GM23338 (cell line): ENCODE results near the gene SLCO3A1. TPM values are rescaled to one million over a fixed set of nuclear protein-coding genes. Genes with fewer than 3 reads are reported as not detected.

ENCODE experiments used
- ATAC-seq: fragments of 200-7000 bp; cut with Tn5 transposase; 3 replicates; pipeline ENCODE4 v1.9.1; 2020
- DNase-seq: peaks from one replicate; pipeline ENCODE4 v3.0.0-alpha.2; 2015; ENCODE audit warnings: low spot score
- H2AFZ ChIP-seq: fragments of 200-600 bp; sonication (generic); 2 replicates; pipeline ENCODE4 v1.8.0; 2016; ENCODE audit warnings: antibody characterized with exemption, mild to moderate bottlenecking, moderate library complexity
- H3F3A ChIP-seq: fragments of 200-600 bp; sonication (generic); replicated peaks from 2 replicates; pipeline ENCODE4 v1.8.0; 2017; ENCODE audit warnings: antibody characterized with exemption, mixed run types, low read depth
- H3K27ac ChIP-seq: fragments of 200-600 bp; sonication (generic); 2 replicates; pipeline ENCODE4 v1.6.1; 2016; ENCODE audit warnings: low read depth
- H3K27me3 ChIP-seq: fragments of 200-600 bp; sonication (generic); 2 replicates; pipeline ENCODE4 v1.8.0; 2016; ENCODE audit warnings: mild to moderate bottlenecking, mixed run types, moderate library complexity; ENCODE audit not compliant: insufficient read depth
- H3K36me3 ChIP-seq: fragments of 200-600 bp; sonication (generic); 2 replicates; pipeline ENCODE4 v1.8.0; 2016; ENCODE audit warnings: mild to moderate bottlenecking; ENCODE audit not compliant: insufficient read depth
- H3K4me1 ChIP-seq: fragments of 200-600 bp; sonication (generic); 2 replicates; pipeline ENCODE4 v1.8.0; 2016; ENCODE audit warnings: mild to moderate bottlenecking, moderate library complexity; ENCODE audit not compliant: insufficient read depth
- H3K4me2 ChIP-seq: fragments of 200-600 bp; sonication (generic); 2 replicates; pipeline ENCODE4 v1.7.1; 2017; ENCODE audit warnings: mixed run types
- H3K4me3 ChIP-seq: fragments of 200-600 bp; sonication (generic); 2 replicates; pipeline ENCODE4 v1.6.1; 2016; ENCODE audit warnings: mixed run types
- H3K79me2 ChIP-seq: fragments of 200-600 bp; sonication (generic); replicated peaks from 2 replicates; pipeline ENCODE4 v1.8.0; 2017; ENCODE audit warnings: mild to moderate bottlenecking; ENCODE audit not compliant: insufficient read depth
- H3K9me2 ChIP-seq: fragments of 200-600 bp; sonication (generic); 2 replicates; pipeline ENCODE4 v1.8.0; 2017; ENCODE audit not compliant: insufficient read depth
- H4K20me1 ChIP-seq: fragments of 200-600 bp; sonication (generic); replicated peaks from 2 replicates; pipeline ENCODE4 v1.8.0; 2017; ENCODE audit warnings: mild to moderate bottlenecking; ENCODE audit not compliant: insufficient read depth
- H3K27ac Mint-ChIP-seq: 2 replicates; pipeline ENCODE4 v1.8.0; 2020; ENCODE audit warnings: inconsistent platforms, mild to moderate bottlenecking, moderate library complexity, mixed read lengths
- H3K27me3 Mint-ChIP-seq: 3 replicates; pipeline ENCODE4 v1.8.0; 2022; ENCODE audit warnings: low read depth, mild to moderate bottlenecking, moderate library complexity, mixed read lengths, inconsistent platforms; ENCODE audit not compliant: insufficient read depth, poor library complexity
- H3K36me3 Mint-ChIP-seq: 3 replicates; pipeline ENCODE4 v1.8.0; 2021; ENCODE audit warnings: low read depth, mild to moderate bottlenecking, inconsistent platforms, moderate library complexity, mixed read lengths
- H3K4me1 Mint-ChIP-seq: 3 replicates; pipeline ENCODE4 v1.8.0; 2020; ENCODE audit warnings: mild to moderate bottlenecking, inconsistent platforms, mixed read lengths
- H3K4me3 Mint-ChIP-seq: 3 replicates; pipeline ENCODE4 v1.8.0; 2021; ENCODE audit warnings: moderate library complexity, mild to moderate bottlenecking, inconsistent platforms, mixed read lengths
- H3K9me3 Mint-ChIP-seq: 3 replicates; pipeline ENCODE4 v1.8.0; 2020; ENCODE audit warnings: moderate library complexity, mild to moderate bottlenecking, inconsistent platforms, mixed read lengths
- CREB1 ChIP-seq: fragments of 250-450 bp; sonication (Bioruptor Pico); IDR thresholded peaks from 2 replicates; pipeline ENCODE4 v1.5.0; 2020; ENCODE audit warnings: low read depth, mild to moderate bottlenecking, moderate library complexity
- CTCF ChIP-seq, 2 experiments: fragments of 200-600 bp in 1 of 2; sonication (generic) in 1 of 2; conservative IDR thresholded peaks; 2 replicates each; pipeline versions ENCODE4 v1.5.1 to v1.6.1; 2016 to 2017; ENCODE audit warnings: antibody characterized with exemption in 2 of 2, low read depth in 2 of 2, mild to moderate bottlenecking in 2 of 2, moderate library complexity in 1 of 2
- ETS1 ChIP-seq: IDR thresholded peaks from 2 replicates; pipeline ENCODE4 v1.6.1; 2016; ENCODE audit warnings: antibody characterized with exemption
- EZH2 ChIP-seq: fragments of 200-600 bp; sonication (generic); IDR thresholded peaks from one replicate; pipeline ENCODE4 v1.8.0; 2017; ENCODE audit warnings: antibody characterized with exemption, mild to moderate bottlenecking, low read depth; ENCODE audit not compliant: unreplicated experiment
- EZH2phosphoT487 ChIP-seq: fragments of 200-600 bp; sonication (generic); IDR thresholded peaks from one replicate; pipeline ENCODE4 v1.8.1; 2018; ENCODE audit warnings: antibody characterized with exemption; ENCODE audit not compliant: unreplicated experiment
- JUNB ChIP-seq: IDR thresholded peaks from one replicate; pipeline ENCODE4 v1.6.1; 2016; ENCODE audit warnings: antibody characterized with exemption; ENCODE audit not compliant: unreplicated experiment
- NANOG ChIP-seq: IDR thresholded peaks from 2 replicates; pipeline ENCODE4 v1.6.1; 2016; ENCODE audit warnings: antibody characterized with exemption, borderline replicate concordance
- POLR2AphosphoS5 ChIP-seq: IDR thresholded peaks from 2 replicates; pipeline ENCODE4 v1.6.1; 2016; ENCODE audit warnings: antibody characterized with exemption, low read depth
- REST ChIP-seq: IDR thresholded peaks from one replicate; pipeline ENCODE4 v1.6.1; 2018; ENCODE audit warnings: antibody characterized with exemption; ENCODE audit not compliant: unreplicated experiment
- STAT1 ChIP-seq: IDR thresholded peaks from one replicate; pipeline ENCODE4 v1.6.1; 2016; ENCODE audit warnings: antibody characterized with exemption; ENCODE audit not compliant: unreplicated experiment
- ZNF114 ChIP-seq: fragments of 250-450 bp; sonication (Bioruptor Pico); IDR thresholded peaks from 2 replicates; pipeline ENCODE4 v1.5.0; 2020; ENCODE audit warnings: mild to moderate bottlenecking, moderate library complexity
- ZNF331 ChIP-seq: fragments of 250-450 bp; sonication (Bioruptor Pico); IDR thresholded peaks from 2 replicates; pipeline ENCODE4 v1.5.0; 2020; ENCODE audit warnings: low read depth, mild to moderate bottlenecking, moderate library complexity
- polyA plus RNA-seq: library from polyadenylated mRNA; unstranded; fragments of >200 nt; fragmentation: Nextera tagmentation; extraction: Ambion mirVana; gene quantifications from 2 replicates; pipeline ENCODE4 v1.2.1, GENCODE V29; 2016
- total RNA-seq: library from RNA; depleted of rRNA; stranded (reverse); fragments of >200 nt; shearing (Covaris generic); gene quantifications from 2 replicates; pipeline ENCODE4 v1.2.3, GENCODE V29; 2014
- TF ChIP-seq, protein P1 (sequence below): fragments of 250-450 bp; sonication (Bioruptor Pico); IDR thresholded peaks from 2 replicates; pipeline ENCODE4 v1.5.0; 2020; ENCODE audit warnings: mild to moderate bottlenecking, moderate library complexity

SLCO3A1 gene
- total and polyA plus RNA-seq, 2 experiments from 2014 or later = 7.3 to 9.4 TPM

- Histone ChIP-seq H3K27me3 (no peaks in the 10 kb centered on the region), H3F3A (no peaks in the 10 kb centered on the region), H4K20me1 (no peaks in the 10 kb centered on the region), H3K27ac (no peak overlapping the region), H3K36me3 (no peaks in the 10 kb centered on the region), H3K4me2 (no peak overlapping the region), H3K9me2 (no peaks in the 10 kb centered on the region; the same call in 1 of the 2 replicates), H3K4me3 (no peak overlapping the region), H3K79me2 (no peaks in the 10 kb centered on the region), H2AFZ (no peak overlapping the region), H3K4me1 (peaks cover 6% of the 10 kb centered on the region; the same call in 1 of the 2 replicates)
- Mint-ChIP-seq H3K4me3 (no peak overlapping the region), H3K36me3 (0 out of 3 replicates have a peak, but pooled peaks cover 4% of the 10 kb centered on the region), H3K4me1 (peaks cover 13% of the 10 kb centered on the region; the same call in 2 of the 3 replicates), H3K27ac (no peak overlapping the region), H3K9me3 (no peaks in the 10 kb centered on the region), H3K27me3 (peaks cover 6% of the 10 kb centered on the region)
- TF ChIP-seq CTCF (conservative IDR thresholded peaks at IDR 0.05; ENCODE audit: low read depth in 2 of 2) (no peak), ZNF114 (CRISPR knock-in tag) (no peak), REST (no peak), POLR2AphosphoS5 (no peak), CREB1 (CRISPR knock-in tag) (no peak), EZH2 (no peak), NANOG (no peak), EZH2phosphoT487 (no peak), JUNB (no peak), ZNF331 (no peak), ETS1 (no peak), STAT1 (no peak)
- TF ChIP-seq, protein P1, sequence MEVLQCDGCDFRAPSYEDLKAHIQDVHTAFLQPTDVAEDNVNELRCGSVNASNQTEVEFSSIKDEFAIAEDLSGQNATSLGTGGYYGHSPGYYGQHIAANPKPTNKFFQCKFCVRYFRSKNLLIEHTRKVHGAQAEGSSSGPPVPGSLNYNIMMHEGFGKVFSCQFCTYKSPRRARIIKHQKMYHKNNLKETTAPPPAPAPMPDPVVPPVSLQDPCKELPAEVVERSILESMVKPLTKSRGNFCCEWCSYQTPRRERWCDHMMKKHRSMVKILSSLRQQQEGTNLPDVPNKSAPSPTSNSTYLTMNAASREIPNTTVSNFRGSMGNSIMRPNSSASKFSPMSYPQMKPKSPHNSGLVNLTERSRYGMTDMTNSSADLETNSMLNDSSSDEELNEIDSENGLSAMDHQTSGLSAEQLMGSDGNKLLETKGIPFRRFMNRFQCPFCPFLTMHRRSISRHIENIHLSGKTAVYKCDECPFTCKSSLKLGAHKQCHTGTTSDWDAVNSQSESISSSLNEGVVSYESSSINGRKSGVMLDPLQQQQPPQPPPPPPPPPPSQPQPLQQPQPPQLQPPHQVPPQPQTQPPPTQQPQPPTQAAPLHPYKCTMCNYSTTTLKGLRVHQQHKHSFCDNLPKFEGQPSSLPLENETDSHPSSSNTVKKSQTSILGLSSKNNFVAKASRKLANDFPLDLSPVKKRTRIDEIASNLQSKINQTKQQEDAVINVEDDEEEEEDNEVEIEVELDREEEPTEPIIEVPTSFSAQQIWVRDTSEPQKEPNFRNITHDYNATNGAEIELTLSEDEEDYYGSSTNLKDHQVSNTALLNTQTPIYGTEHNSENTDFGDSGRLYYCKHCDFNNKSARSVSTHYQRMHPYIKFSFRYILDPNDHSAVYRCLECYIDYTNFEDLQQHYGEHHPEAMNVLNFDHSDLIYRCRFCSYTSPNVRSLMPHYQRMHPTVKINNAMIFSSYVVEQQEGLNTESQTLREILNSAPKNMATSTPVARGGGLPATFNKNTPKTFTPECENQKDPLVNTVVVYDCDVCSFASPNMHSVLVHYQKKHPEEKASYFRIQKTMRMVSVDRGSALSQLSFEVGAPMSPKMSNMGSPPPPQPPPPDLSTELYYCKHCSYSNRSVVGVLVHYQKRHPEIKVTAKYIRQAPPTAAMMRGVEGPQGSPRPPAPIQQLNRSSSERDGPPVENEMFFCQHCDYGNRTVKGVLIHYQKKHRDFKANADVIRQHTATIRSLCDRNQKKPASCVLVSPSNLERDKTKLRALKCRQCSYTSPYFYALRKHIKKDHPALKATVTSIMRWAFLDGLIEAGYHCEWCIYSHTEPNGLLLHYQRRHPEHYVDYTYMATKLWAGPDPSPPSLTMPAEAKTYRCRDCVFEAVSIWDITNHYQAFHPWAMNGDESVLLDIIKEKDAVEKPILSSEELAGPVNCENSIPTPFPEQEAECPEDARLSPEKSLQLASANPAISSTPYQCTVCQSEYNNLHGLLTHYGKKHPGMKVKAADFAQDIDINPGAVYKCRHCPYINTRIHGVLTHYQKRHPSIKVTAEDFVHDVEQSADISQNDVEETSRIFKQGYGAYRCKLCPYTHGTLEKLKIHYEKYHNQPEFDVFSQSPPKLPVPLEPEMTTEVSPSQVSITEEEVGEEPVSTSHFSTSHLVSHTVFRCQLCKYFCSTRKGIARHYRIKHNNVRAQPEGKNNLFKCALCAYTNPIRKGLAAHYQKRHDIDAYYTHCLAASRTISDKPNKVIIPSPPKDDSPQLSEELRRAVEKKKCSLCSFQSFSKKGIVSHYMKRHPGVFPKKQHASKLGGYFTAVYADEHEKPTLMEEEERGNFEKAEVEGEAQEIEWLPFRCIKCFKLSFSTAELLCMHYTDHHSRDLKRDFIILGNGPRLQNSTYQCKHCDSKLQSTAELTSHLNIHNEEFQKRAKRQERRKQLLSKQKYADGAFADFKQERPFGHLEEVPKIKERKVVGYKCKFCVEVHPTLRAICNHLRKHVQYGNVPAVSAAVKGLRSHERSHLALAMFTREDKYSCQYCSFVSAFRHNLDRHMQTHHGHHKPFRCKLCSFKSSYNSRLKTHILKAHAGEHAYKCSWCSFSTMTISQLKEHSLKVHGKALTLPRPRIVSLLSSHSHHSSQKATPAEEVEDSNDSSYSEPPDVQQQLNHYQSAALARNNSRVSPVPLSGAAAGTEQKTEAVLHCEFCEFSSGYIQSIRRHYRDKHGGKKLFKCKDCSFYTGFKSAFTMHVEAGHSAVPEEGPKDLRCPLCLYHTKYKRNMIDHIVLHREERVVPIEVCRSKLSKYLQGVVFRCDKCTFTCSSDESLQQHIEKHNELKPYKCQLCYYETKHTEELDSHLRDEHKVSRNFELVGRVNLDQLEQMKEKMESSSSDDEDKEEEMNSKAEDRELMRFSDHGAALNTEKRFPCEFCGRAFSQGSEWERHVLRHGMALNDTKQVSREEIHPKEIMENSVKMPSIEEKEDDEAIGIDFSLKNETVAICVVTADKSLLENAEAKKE (CRISPR knock-in tag) = no peak
- ATAC-seq (no peak), DNase-seq (no peak)
Measured at GRCh38 chr15:92142242-92143232, 289.0 kb downstream of the SLCO3A1 start.
